Hepatocyte (in vitro differentiated cells): ENCODE measurements around the gene CORO1C. TPM values are rescaled to one million over a fixed set of nuclear protein-coding genes. Genes with fewer than 3 reads are reported as not detected.

ENCODE experiments used
- DNase-seq: peaks from one replicate; pipeline ENCODE4 v3.0.0-alpha.2; 2016; ENCODE audit warnings: low spot score
- H2AFZ ChIP-seq: fragments of 200-600 bp; sonication (generic); 2 replicates; pipeline ENCODE4 v1.6.0; 2016; ENCODE audit warnings: antibody characterized with exemption, mild to moderate bottlenecking
- H3K27ac ChIP-seq: fragments of 200-600 bp; sonication (generic); 2 replicates; pipeline ENCODE4 v1.5.1; 2016; ENCODE audit warnings: mild to moderate bottlenecking
- H3K27me3 ChIP-seq: fragments of 200-600 bp; sonication (generic); 2 replicates; pipeline ENCODE4 v1.6.1; 2016
- H3K36me3 ChIP-seq: fragments of 200-600 bp; sonication (generic); replicated peaks from 2 replicates; pipeline ENCODE4 v1.5.1; 2016; ENCODE audit warnings: low read depth; ENCODE audit not compliant: insufficient read depth
- H3K4me1 ChIP-seq: fragments of 200-600 bp; sonication (generic); 2 replicates; pipeline ENCODE4 v1.5.1; 2016; ENCODE audit warnings: mild to moderate bottlenecking, moderate library complexity; ENCODE audit not compliant: insufficient read depth
- H3K4me2 ChIP-seq: fragments of 200-600 bp; sonication (generic); 2 replicates; pipeline ENCODE4 v1.6.0; 2016
- H3K4me3 ChIP-seq: fragments of 200-600 bp; sonication (generic); 2 replicates; pipeline ENCODE4 v1.5.1; 2016; ENCODE audit warnings: mild to moderate bottlenecking
- H3K79me2 ChIP-seq: fragments of 200-600 bp; sonication (generic); 2 replicates; pipeline ENCODE4 v1.6.0; 2017; ENCODE audit warnings: mild to moderate bottlenecking
- H3K9me2 ChIP-seq: fragments of 200-600 bp; sonication (generic); replicated peaks from 2 replicates; pipeline ENCODE4 v1.6.0; 2017; ENCODE audit warnings: mild to moderate bottlenecking; ENCODE audit not compliant: insufficient read depth
- H3K9me3 ChIP-seq: fragments of 200-600 bp; sonication (generic); 2 replicates; pipeline ENCODE4 v1.5.1; 2016; ENCODE audit warnings: low read depth, mild to moderate bottlenecking
- H4K20me1 ChIP-seq: fragments of 200-600 bp; sonication (generic); 2 replicates; pipeline ENCODE4 v1.6.0; 2016; ENCODE audit warnings: mild to moderate bottlenecking; ENCODE audit not compliant: insufficient read depth, poor library complexity, severe bottlenecking
- CTCF ChIP-seq: fragments of 200-600 bp; sonication (generic); IDR thresholded peaks from 2 replicates; pipeline ENCODE4 v1.5.1; 2016; ENCODE audit warnings: antibody characterized with exemption, mild to moderate bottlenecking; ENCODE audit not compliant: poor library complexity
- EZH2 ChIP-seq: fragments of 200-600 bp; sonication (generic); IDR thresholded peaks from 2 replicates; pipeline ENCODE4 v1.6.1; 2016; ENCODE audit warnings: antibody characterized with exemption, mild to moderate bottlenecking, borderline replicate concordance
- EZH2phosphoT487 ChIP-seq: fragments of 200-600 bp; sonication (generic); IDR thresholded peaks from one replicate; pipeline ENCODE4 v1.6.1; 2018; ENCODE audit warnings: antibody characterized with exemption, mild to moderate bottlenecking, low read depth, moderate library complexity; ENCODE audit not compliant: unreplicated experiment, severe bottlenecking
- WGBS: methylation state at CpG from one replicate; pipeline ENCODE4 v1.1.6; 2016; ENCODE audit warnings: low lambda C conversion rate; ENCODE audit errors: missing lambda C conversion rate; 5-methylcytosine and 5-hydroxymethylcytosine counted together
- polyA plus RNA-seq: library from polyadenylated mRNA; unstranded; fragments of >200 nt; fragmentation: Nextera tagmentation; extraction: Ambion mirVana; gene quantifications from 2 replicates; pipeline ENCODE4 v1.2.1, GENCODE V29; 2016
- total RNA-seq: library from RNA; depleted of rRNA; stranded (reverse); fragments of >200 nt; gene quantifications from 2 replicates; pipeline ENCODE4 v1.2.3, GENCODE V29; 2014

The CORO1C gene
- total and polyA plus RNA-seq, 2 experiments from 2014 or later, result 110 to 137 TPM

GRCh38 chr12:108676707-108677106 lies 54.6 kb downstream of the CORO1C start:
- Histone ChIP-seq H3K4me2 (no peak overlapping the region), H3K9me3 (no peaks in the 10 kb centered on the region), H3K27me3 (no peaks in the 10 kb centered on the region), H2AFZ (no peak overlapping the region), H4K20me1 (no peaks in the 10 kb centered on the region), H3K9me2 (no peaks in the 10 kb centered on the region), H3K27ac (no peak overlapping the region), H3K4me1 (no peaks in the 10 kb centered on the region), H3K4me3 (no peak overlapping the region), H3K36me3 (no peaks in the 10 kb centered on the region), H3K79me2 (peaks cover 86% of the 10 kb centered on the region)
- no peak for TF ChIP-seq CTCF
- TF ChIP-seq EZH2phosphoT487, result no peak
- TF ChIP-seq EZH2, result no peak
- DNase-seq, result no peak
- 97% methylated on average over 5 of the region's 5 CpGs for WGBS

GRCh38 chr12:108675792-108676191 lies 55.5 kb downstream of the CORO1C start:
- H3K27ac ChIP-seq, result no peak overlapping the region
- 96% methylated on average over 4 of the region's 4 CpGs for whole genome bisulfite sequencing
- peaks cover 86% of the 10 kb centered on the region for H3K79me2 ChIP-seq
- no peaks in the 10 kb centered on the region for H3K9me3 ChIP-seq
- H3K4me2 ChIP-seq, result no peak overlapping the region
- H2AFZ ChIP-seq, result no peak overlapping the region
- TF ChIP-seq EZH2 (no peak), CTCF (no peak), EZH2phosphoT487 (no peak)
- H3K27me3 ChIP-seq, result no peaks in the 10 kb centered on the region
- H4K20me1 ChIP-seq, result no peaks in the 10 kb centered on the region
- H3K9me2 ChIP-seq, result no peaks in the 10 kb centered on the region
- H3K4me3 ChIP-seq, result no peak overlapping the region
- H3K36me3 ChIP-seq, result no peaks in the 10 kb centered on the region
- DNase-seq, result no peak
- H3K4me1 ChIP-seq, result no peaks in the 10 kb centered on the region

GRCh38 chr12:108672054-108672453 lies 59.3 kb downstream of the CORO1C start:
- Histone ChIP-seq H3K4me2 (no peak overlapping the region), H3K27me3 (no peaks in the 10 kb centered on the region), H3K4me1 (no peaks in the 10 kb centered on the region), H3K36me3 (no peaks in the 10 kb centered on the region), H2AFZ (no peak overlapping the region), H4K20me1 (no peaks in the 10 kb centered on the region), H3K9me3 (no peaks in the 10 kb centered on the region), H3K9me2 (no peaks in the 10 kb centered on the region), H3K4me3 (no peak overlapping the region), H3K27ac (no peak overlapping the region), H3K79me2 (peaks cover 84% of the 10 kb centered on the region)
- WGBS, result 91% methylated on average over 3 of the region's 3 CpGs
- TF ChIP-seq EZH2phosphoT487, result no peak
- TF ChIP-seq CTCF, result no peak
- TF ChIP-seq EZH2, result no peak
- DNase-seq, result no peak

- Histone ChIP-seq H3K9me2 (no peaks in the 10 kb centered on the region), H3K27ac (no peak overlapping the region), H3K4me3 (no peak overlapping the region), H4K20me1 (no peaks in the 10 kb centered on the region), H3K79me2 (peaks cover 84% of the 10 kb centered on the region), H2AFZ (no peak overlapping the region), H3K4me1 (no peaks in the 10 kb centered on the region), H3K4me2 (no peak overlapping the region), H3K9me3 (no peaks in the 10 kb centered on the region), H3K36me3 (no peaks in the 10 kb centered on the region), H3K27me3 (no peaks in the 10 kb centered on the region)
- 93% methylated on average over 3 of the region's 3 CpGs for WGBS
- TF ChIP-seq EZH2 (no peak), EZH2phosphoT487 (no peak), CTCF (no peak)
- DNase-seq, result no peak
Measured at GRCh38 chr12:108671110-108671509, 60.2 kb downstream of the CORO1C start.
